ENCODE data around the gene ITGA1. TPM values are rescaled to one million over a fixed set of nuclear protein-coding genes. Genes with fewer than 3 reads are reported as not detected.

The ITGA1 gene
- polyA plus RNA-seq, 1 donor (not counting 4 experiments of a cell fraction or from before 2014, with no cell fraction given), result 1.4 TPM

- H3K79me2 ChIP-seq (ENCODE audit: control insufficient read depth, insufficient read depth, low read length), result no peaks in the 10 kb centered on the region
- no peak overlapping the region for H3K4me3 ChIP-seq (ENCODE audit: control insufficient read depth in 2 of 3, extremely low read depth in 1 of 3, insufficient read depth in 2 of 3, low read depth in 1 of 3, low read length in 3 of 3)
- no peak overlapping the region for H3K27ac ChIP-seq (ENCODE audit: control insufficient read depth, insufficient read depth, low read length)
- no peak overlapping the region for H3K9ac ChIP-seq (ENCODE audit: control insufficient read depth, extremely low read depth, insufficient read depth, low read length)
- H3K9me3 ChIP-seq (ENCODE audit: control insufficient read depth, low read depth, low read length), result no peaks in the 10 kb centered on the region
- no peaks in the 10 kb centered on the region for H4K20me1 ChIP-seq (ENCODE audit: control insufficient read depth, extremely low read depth, insufficient read depth, low read length)
- no peaks in the 10 kb centered on the region for H3K27me3 ChIP-seq (ENCODE audit: control insufficient read depth, extremely low read depth, insufficient read depth, low read length)
- H3K36me3 ChIP-seq (ENCODE audit: control insufficient read depth in 2 of 2, extremely low read depth in 1 of 2, insufficient read depth in 2 of 2, low read length in 2 of 2), result no peaks in the 10 kb centered on the region
- DNase-seq (ENCODE audit: low read depth, low spot score), result no peak
- dilution Hi-C loops (cut with MboI; ENCODE audit: extremely low pct_ligation_motif_present, low sequenced_read_pairs), result no loop called here
- no peaks in the 10 kb centered on the region for H3K9me1 ChIP-seq (ENCODE audit: control insufficient read depth, extremely low read depth, insufficient read depth, low read length)
- peaks cover 4% of the 10 kb centered on the region for H3K4me1 ChIP-seq (ENCODE audit: control insufficient read depth, extremely low read depth, insufficient read depth, low read length)
- no peak overlapping the region for H3K4me2 ChIP-seq (ENCODE audit: control insufficient read depth, extremely low read depth, insufficient read depth, low read depth, low read length)
- H2AFZ ChIP-seq (ENCODE audit: control insufficient read depth, low read length), result no peak overlapping the region
- FAIRE-seq, result no peak
- TF ChIP-seq CTCF (optimal IDR thresholded peaks at IDR 0.05 in 1 of 3, IDR thresholded peaks at IDR 0.05 in 1 of 3, conservative IDR thresholded peaks at IDR 0.05 in 1 of 3; ENCODE audit: extremely low read depth in 1 of 3, insufficient read depth in 2 of 3, low read length in 3 of 3), result no peak
- TF ChIP-seq EZH2 (IDR thresholded peaks at IDR 0.05; ENCODE audit: low read length), result no peak
These were observed 106.7 kb downstream of the ITGA1 start for GRCh38 chr5:52894451-52894850.

GRCh38 chr5:52895075-52895474, 107.4 kb downstream of the ITGA1 start:
- dilution Hi-C loops (cut with MboI; ENCODE audit: extremely low pct_ligation_motif_present, low sequenced_read_pairs), result no loop called here
- Histone ChIP-seq H3K9me3 (ENCODE audit: control insufficient read depth, low read depth, low read length) (no peaks in the 10 kb centered on the region), H3K4me1 (ENCODE audit: control insufficient read depth, extremely low read depth, insufficient read depth, low read length) (peaks cover 4% of the 10 kb centered on the region), H3K4me3 (ENCODE audit: control insufficient read depth in 2 of 3, extremely low read depth in 1 of 3, insufficient read depth in 2 of 3, low read depth in 1 of 3, low read length in 3 of 3) (no peak overlapping the region), H2AFZ (ENCODE audit: control insufficient read depth, low read length) (no peak overlapping the region), H4K20me1 (ENCODE audit: control insufficient read depth, extremely low read depth, insufficient read depth, low read length) (no peaks in the 10 kb centered on the region), H3K36me3 (ENCODE audit: control insufficient read depth in 2 of 2, extremely low read depth in 1 of 2, insufficient read depth in 2 of 2, low read length in 2 of 2) (no peaks in the 10 kb centered on the region), H3K9ac (ENCODE audit: control insufficient read depth, extremely low read depth, insufficient read depth, low read length) (no peak overlapping the region), H3K79me2 (ENCODE audit: control insufficient read depth, insufficient read depth, low read length) (no peaks in the 10 kb centered on the region), H3K4me2 (ENCODE audit: control insufficient read depth, extremely low read depth, insufficient read depth, low read depth, low read length) (no peak overlapping the region), H3K27me3 (ENCODE audit: control insufficient read depth, extremely low read depth, insufficient read depth, low read length) (no peaks in the 10 kb centered on the region), H3K27ac (ENCODE audit: control insufficient read depth, insufficient read depth, low read length) (no peak overlapping the region), H3K9me1 (ENCODE audit: control insufficient read depth, extremely low read depth, insufficient read depth, low read length) (no peaks in the 10 kb centered on the region)
- no peak for DNase-seq (ENCODE audit: low read depth, low spot score)
- no peak for FAIRE-seq
- TF ChIP-seq CTCF (optimal IDR thresholded peaks at IDR 0.05 in 1 of 3, IDR thresholded peaks at IDR 0.05 in 1 of 3, conservative IDR thresholded peaks at IDR 0.05 in 1 of 3; ENCODE audit: extremely low read depth in 1 of 3, insufficient read depth in 2 of 3, low read length in 3 of 3) (no peak), EZH2 (IDR thresholded peaks at IDR 0.05; ENCODE audit: low read length) (no peak)
